NCI-H1105 (cell line): ENCODE results near the gene KRTAP6-2.

Experiments
- DNase-seq: peaks from one replicate; lab custom pipeline; 2025; lab: John Stamatoyannopoulos, UW

KRTAP6-2 gene

DNA sequence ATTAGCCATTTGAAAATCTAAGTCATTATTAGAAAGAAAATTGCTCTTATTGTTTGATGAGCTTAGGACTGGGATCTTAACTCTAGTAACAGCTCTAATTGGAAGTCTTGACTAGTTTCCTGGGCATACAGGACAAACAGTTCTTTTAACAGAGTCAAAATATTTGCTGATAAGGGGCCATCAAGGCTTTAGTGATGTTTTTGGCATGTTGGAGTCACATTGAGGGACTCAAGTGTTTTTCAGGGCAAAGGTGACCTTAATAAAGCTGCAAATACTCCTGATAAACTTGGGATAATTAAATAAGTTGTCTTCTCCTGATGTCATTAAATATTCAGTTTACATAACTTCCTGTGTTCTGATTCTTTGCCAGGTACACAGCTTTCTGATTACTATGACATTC is 31.1 kb downstream of the KRTAP6-2 start:
- DNase-seq, result no peak

DNA sequence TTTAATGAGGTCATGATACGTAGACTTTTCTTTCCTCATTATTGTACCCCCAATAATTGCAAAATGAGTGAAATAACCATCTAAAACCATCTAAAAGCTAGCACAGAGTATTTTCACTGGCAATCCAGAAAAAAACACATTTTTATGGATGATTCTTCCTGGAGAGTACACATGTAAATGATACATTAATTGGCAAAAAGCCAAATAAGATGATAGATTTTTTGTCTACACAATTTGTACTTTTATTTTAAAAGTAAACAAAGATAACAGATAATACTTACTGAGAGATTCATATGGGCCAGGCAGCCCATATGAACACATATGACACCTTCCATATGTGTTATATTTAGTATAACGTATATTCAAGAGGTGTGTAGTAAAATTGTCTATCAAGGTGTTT is 35.1 kb downstream of the KRTAP6-2 start:
- no peak for DNase-seq

DNA sequence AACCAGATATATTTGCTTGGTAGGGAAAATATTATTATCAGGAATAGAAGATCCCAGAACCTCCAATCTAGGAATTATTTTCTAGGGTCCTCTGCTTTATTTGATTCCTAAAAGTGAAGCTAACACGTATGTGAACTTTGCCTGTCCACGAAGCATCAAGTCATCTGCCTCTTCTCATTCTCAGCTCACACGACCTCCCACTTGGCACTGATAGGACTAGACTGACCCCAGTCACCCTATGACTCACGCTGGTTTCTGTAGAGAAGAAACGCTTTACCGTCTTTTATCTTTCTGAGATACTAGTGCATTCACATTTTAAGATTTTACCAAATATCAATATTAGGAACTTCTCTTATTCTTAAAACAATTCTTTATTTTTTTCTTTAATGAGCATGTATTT is 35.6 kb downstream of the KRTAP6-2 start:
- no peak for DNase-seq

DNA sequence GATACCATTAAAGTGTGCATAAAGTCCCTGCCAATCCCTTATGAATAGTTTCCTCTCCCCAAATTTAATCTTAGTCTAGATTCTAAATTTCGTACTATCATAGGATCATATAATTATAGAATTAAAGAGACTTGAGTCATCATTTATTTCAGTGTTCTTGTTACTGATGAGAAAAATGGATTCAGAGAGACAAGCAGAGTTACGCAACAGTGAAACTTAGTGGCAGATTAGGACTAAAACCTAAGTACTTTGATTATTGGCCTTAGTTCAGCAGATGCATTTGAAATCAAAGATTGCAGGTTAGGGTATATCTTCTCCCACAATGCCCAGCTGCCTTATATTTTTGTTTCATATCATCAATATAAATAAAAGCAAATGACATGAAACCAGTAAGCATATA is 36.7 kb downstream of the KRTAP6-2 start:
- DNase-seq, result no peak

DNA sequence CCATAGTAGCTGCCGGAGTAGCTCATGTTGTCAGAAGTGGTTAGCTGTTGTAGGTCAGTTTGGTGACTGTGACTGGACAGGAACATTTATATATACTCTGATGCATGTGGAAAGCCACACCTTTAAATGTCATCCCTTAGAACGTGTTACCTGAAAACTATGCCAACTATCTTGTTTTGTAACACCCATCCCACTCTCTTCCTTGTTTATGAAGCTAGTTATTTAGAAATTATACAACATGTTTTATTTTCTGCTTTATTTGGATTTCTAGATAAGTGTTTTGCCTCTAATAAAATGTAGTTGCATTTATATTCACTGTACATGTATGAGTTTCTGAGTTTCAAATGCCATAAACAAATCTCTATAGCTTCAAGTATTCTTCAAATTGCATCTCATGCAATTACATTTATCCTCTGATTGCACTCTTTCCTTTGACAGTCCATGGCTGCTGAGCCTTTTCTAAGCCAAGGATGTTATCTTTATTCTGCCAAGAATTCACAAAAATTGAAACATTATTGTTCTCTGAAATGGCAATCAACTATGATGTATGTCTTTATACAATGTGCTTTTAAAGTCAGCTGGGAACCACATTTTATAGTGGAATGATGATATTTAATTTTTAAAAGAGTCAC is 37.3 kb downstream of the KRTAP6-2 start, which contains the start of gene KRTAP19-7:
KRTAP19-7 (minus strand) TSS at position 51 of the 632 bp plus-strand sequence; CDS start at position 26, 25 bp downstream.
- no peak for DNase-seq

DNA sequence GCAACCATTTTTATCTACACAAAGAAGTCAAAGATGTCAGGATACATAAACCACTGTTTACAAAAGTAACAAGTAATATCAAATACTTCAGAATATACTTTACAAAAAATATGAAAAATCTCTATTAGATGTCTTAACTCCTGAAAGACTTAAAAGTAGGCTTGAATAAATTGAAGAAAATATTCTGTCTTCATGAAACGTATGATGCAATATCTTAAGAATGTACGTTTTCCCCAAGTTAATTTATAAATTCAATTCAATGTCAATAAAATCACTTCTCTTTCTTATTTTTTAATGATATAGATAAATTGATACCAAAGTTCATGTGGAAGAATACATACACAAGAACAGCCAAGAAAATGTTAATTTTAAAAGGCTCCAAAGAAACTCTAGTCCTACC is 43.6 kb downstream of the KRTAP6-2 start:
- DNase-seq, result no peak

DNA sequence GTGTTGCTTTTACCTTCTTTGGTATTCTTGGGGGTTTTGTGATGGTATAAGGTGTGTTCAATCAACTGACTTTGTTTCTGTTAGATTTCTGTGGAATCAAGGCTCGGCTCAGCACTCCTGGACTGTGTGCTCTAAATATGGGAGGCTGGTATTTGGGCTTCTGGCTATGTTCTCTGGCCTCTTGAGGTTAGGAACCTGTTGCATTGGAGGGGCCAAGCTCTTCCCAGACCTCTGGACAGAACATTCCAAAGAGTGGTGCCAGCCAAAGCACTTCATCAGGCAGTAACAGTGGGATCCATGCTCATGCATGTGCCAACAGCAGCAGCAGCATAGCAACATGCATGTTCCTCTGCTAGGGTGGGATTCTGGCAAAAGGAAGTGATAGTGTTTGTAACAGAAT is 45.9 kb downstream of the KRTAP6-2 start:
- no peak for DNase-seq
